Measurements from ENCODE around the gene MTHFD2. TPM values are rescaled to one million over a fixed set of nuclear protein-coding genes. Genes with fewer than 3 reads are reported as not detected.

MTHFD2 gene
- total and polyA plus RNA-seq, 2 of the 8 experiments (the other 6 are each of a cell fraction or from before 2014, with no cell fraction given): 99.5 to 291 TPM

DNA sequence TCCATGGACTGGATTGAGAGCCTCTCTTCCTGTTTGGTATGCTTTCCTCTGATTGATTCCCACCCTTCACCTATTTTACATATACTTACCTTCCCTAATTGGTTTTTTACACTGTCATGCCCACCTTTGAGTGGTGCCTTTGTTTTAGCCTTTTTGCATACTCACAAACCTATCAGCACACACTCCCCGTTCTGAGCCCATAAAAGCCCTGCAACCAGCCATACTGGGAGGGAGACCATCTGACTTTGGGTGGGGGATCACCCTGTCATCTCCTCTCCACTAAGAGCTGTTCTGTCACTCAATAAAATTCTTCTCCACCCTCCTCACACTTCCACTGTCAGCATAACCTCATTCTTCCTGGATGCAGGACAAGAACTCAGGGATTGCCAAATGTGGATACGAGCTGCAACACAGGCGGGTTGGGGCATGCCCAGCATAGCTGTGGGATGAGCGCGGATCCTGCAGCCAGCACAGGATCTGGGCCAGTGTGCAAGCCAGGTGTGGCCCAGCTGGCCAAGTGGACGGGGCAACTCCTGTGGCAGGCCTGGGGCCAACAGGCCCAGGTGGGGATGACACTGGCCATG lies 10.3 kb upstream of the MTHFD2 start:
- H3K9me3 ChIP-seq (ENCODE audit: insufficient read depth in 2 of 2, low read depth in 1 of 2, low read length in 1 of 2): no peaks in the 10 kb centered on the region
- no peaks in the 10 kb centered on the region for H3K79me2 ChIP-seq (ENCODE audit: control insufficient read depth in 1 of 2, insufficient read depth in 2 of 2, low read length in 2 of 2)
- no peak overlapping the region for H3K23ac ChIP-seq (ENCODE audit: insufficient read length)
- H2AK5ac ChIP-seq (ENCODE audit: low read depth, low read length): no peak overlapping the region; the same call in 1 of the 2 replicates
- no peaks in the 10 kb centered on the region for H3K79me1 ChIP-seq (ENCODE audit: low read depth, low read length)
- 0 out of 8 replicates have a peak overlapping the region, but pooled peaks of 1 of the 4 experiments have one; percentile 5 for H3K4me3 ChIP-seq (ENCODE audit: extremely low read depth in 1 of 4, insufficient read depth in 2 of 4, low read depth in 3 of 4, low read length in 4 of 4)
- FAIRE-seq (no peak), DNase-seq (ENCODE audit: low read depth in 1 of 2, low spot score in 2 of 2) (no peak)
- H3K9ac ChIP-seq (replicated peaks in 1 of 4; ENCODE audit: extremely low read depth in 1 of 4, low read depth in 3 of 4, low read length in 3 of 4): no peak overlapping the region; a peak in 2 of 7 replicates
- no peaks in the 10 kb centered on the region for H4K20me1 ChIP-seq (replicated peaks in 1 of 2; ENCODE audit: control insufficient read depth in 1 of 2, insufficient read depth in 2 of 2, low read length in 2 of 2)
- H3K14ac ChIP-seq (ENCODE audit: insufficient read length): peak overlapping the region; percentile 2
- H2BK15ac ChIP-seq (ENCODE audit: low read length): no peak overlapping the region
- ChIA-PET POLR2A (ENCODE audit: partially characterized antibody) (interaction anchor here (0.8 to 72.1 kb wide), 4 partner anchors 10 to 68 kb away, joined by 3 to 2699 read pairs (median 1351); partner anchors contain the start of genes BOLA3, MOB1A and MTHFD2), CTCF (ENCODE audit: partially characterized antibody) (interaction anchor here (0.6 to 1.8 kb wide), 5 partner anchors 8 to 36 kb away, joined by 3 to 5 read pairs (median 4); partner anchors contain the start of genes MOB1A and MTHFD2)
- H3K27ac ChIP-seq (ENCODE audit: low read depth, low read length): peak overlapping the region; percentile 69
- H4K8ac ChIP-seq (ENCODE audit: extremely low read depth, insufficient read depth, low read length): peak overlapping the region; percentile 86
- TF ChIP-seq EP300 (IDR thresholded peaks at IDR 0.05; ENCODE audit: borderline replicate concordance in 1 of 2, low read depth in 2 of 2, low read length in 2 of 2) (no peak), GTF2F1 (IDR thresholded peaks at IDR 0.05; ENCODE audit: borderline replicate concordance, low read depth, low read length) (no peak), TBP (IDR thresholded peaks at IDR 0.05; ENCODE audit: low read depth, low read length) (peak; percentile 39; the same call in 1 of the 2 replicates), GABPA (IDR thresholded peaks at IDR 0.05; ENCODE audit: borderline replicate concordance, insufficient read depth, low read length) (no peak)
- peak overlapping the region; percentile 91 for H4K91ac ChIP-seq (replicated peaks; ENCODE audit: insufficient read length, low read length)
- H2AFZ ChIP-seq (ENCODE audit: low read length): peak overlapping the region; percentile 91
- H3K18ac ChIP-seq (ENCODE audit: extremely low read depth, low read length): peak overlapping the region; percentile 84
- H4K5ac ChIP-seq (ENCODE audit: insufficient read length, low read depth, low read length): peak overlapping the region; percentile 89
- peak overlapping the region; percentile 95 for H2BK120ac ChIP-seq (replicated peaks; ENCODE audit: low read depth, low read length)
- no peaks in the 10 kb centered on the region for H3K27me3 ChIP-seq (replicated peaks in 1 of 4; ENCODE audit: control insufficient read depth in 3 of 4, extremely low read depth in 1 of 4, insufficient read depth in 3 of 4, low read length in 3 of 4)
- H3K36me3 ChIP-seq (ENCODE audit: control insufficient read depth in 2 of 4, insufficient read depth in 4 of 4, low read length in 3 of 4): no peaks in the 10 kb centered on the region
- H3K4ac ChIP-seq (replicated peaks; ENCODE audit: insufficient read length, low read depth, low read length): peak overlapping the region; percentile 98
- peak overlapping the region; percentile 34 to 42 for H3K4me2 ChIP-seq (ENCODE audit: insufficient read depth in 1 of 2, low read depth in 2 of 2, low read length in 2 of 2)
- peak overlapping the region; percentile 87 for H2BK20ac ChIP-seq (ENCODE audit: low read length)
- peaks cover 2 to 13% (median 3%) of the 10 kb centered on the region in 4 experiments for H3K4me1 ChIP-seq (replicated peaks in 1 of 4; ENCODE audit: control insufficient read depth in 3 of 4, insufficient read depth in 4 of 4, low read length in 3 of 4)
- peak overlapping the region; percentile 86 for H3K56ac ChIP-seq (replicated peaks; ENCODE audit: insufficient read length, low read depth, low read length)
- H3K23me2 ChIP-seq (ENCODE audit: low read depth, low read length): no peaks in the 10 kb centered on the region
- H2BK12ac ChIP-seq (ENCODE audit: low read depth, low read length): peak overlapping the region; percentile 33; the same call in 1 of the 2 replicates
- WGBS, 2 experiments (ENCODE audit: extremely low coverage in 1 of 2, insufficient coverage in 1 of 2, insufficient read length in 1 of 2, insufficient replicate concordance in 2 of 2, low coverage in 1 of 2, low lambda C conversion rate in 2 of 2, missing lambda C conversion rate in 1 of 2): 73% methylated on average over 6 of the region's 6 CpGs; no CpG with 5 or more reads in 1 of the 2 experiments
- H2BK5ac ChIP-seq (ENCODE audit: low read depth, low read length): peak overlapping the region; percentile 78; the same call in 1 of the 2 replicates
